Measurements from ENCODE around the gene FOSL2. TPM values are rescaled to one million over a fixed set of nuclear protein-coding genes. Genes with fewer than 3 reads are reported as not detected.

FOSL2 gene
- total RNA-seq, 1 experiment from 2014 or later = 4.0 TPM

GRCh38 chr2:28399289-28399688 is 6.6 kb downstream of the FOSL2 start:
- peaks cover 3% of the 10 kb centered on the region; the same call in 1 of the 2 replicates for H3K4me1 Mint-ChIP-seq

GRCh38 chr2:28399956-28400355 is 7.3 kb downstream of the FOSL2 start:
- H3K4me3 Mint-ChIP-seq = no peak overlapping the region
- H3K27ac Mint-ChIP-seq = no peak overlapping the region
- TF ChIP-seq PRRX2 (CRISPR knock-in tag; IDR thresholded peaks at IDR 0.05) (no peak), GABPB1 (CRISPR knock-in tag; IDR thresholded peaks at IDR 0.05) (no peak), CBFB (CRISPR knock-in tag; IDR thresholded peaks at IDR 0.05; ENCODE audit: low read depth) (no peak), ATF3 (CRISPR knock-in tag; conservative IDR thresholded peaks at IDR 0.05) (no peak), ZNF317 (CRISPR knock-in tag; IDR thresholded peaks at IDR 0.05; ENCODE audit: borderline replicate concordance, low read depth) (no peak)
- no peaks in the 10 kb centered on the region for H3K9me3 Mint-ChIP-seq
- no peaks in the 10 kb centered on the region for H3K36me3 Mint-ChIP-seq
- DNase-seq (ENCODE audit: low spot score) (no peak), ATAC-seq (no peak)
- ChIA-PET POLR2A (interaction anchor here (0.6 kb wide), 1 partner anchor 288 kb away, joined by 3 read pairs; no protein-coding TSS in a partner anchor), CTCF (interaction anchor here (1.5 kb wide), 1 partner anchor 14 kb away, joined by 3 read pairs; no protein-coding TSS in a partner anchor)
- H3K27me3 Mint-ChIP-seq (ENCODE audit: low read depth) = no peaks in the 10 kb centered on the region
- H3K4me1 Mint-ChIP-seq = peaks cover 3% of the 10 kb centered on the region; the same call in 1 of the 2 replicates

More at GRCh38 chr2:28399289-28399688, 6.6 kb downstream of the FOSL2 start:
- H3K9me3 Mint-ChIP-seq = no peaks in the 10 kb centered on the region
- POLR2A ChIA-PET = interaction anchor here (0.6 kb wide), 1 partner anchor 288 kb away, joined by 3 read pairs; no protein-coding TSS in a partner anchor
- DNase-seq (ENCODE audit: low spot score) (no peak), ATAC-seq (no peak)
- H3K27me3 Mint-ChIP-seq (ENCODE audit: low read depth) = no peaks in the 10 kb centered on the region
- no peak overlapping the region for H3K27ac Mint-ChIP-seq
- H3K4me3 Mint-ChIP-seq = no peak overlapping the region
- no peaks in the 10 kb centered on the region for H3K36me3 Mint-ChIP-seq
- no peak for TF ChIP-seq FOXP1 (CRISPR knock-in tag; IDR thresholded peaks at IDR 0.05; ENCODE audit: borderline replicate concordance)
- no peak for TF ChIP-seq ZBTB43 (CRISPR knock-in tag; IDR thresholded peaks at IDR 0.05)
- TF ChIP-seq FOXK1 (CRISPR knock-in tag; IDR thresholded peaks at IDR 0.05) = no peak
- no peak for TF ChIP-seq PREB (CRISPR knock-in tag; IDR thresholded peaks at IDR 0.05; ENCODE audit: borderline replicate concordance)
- TF ChIP-seq ZNF138 (CRISPR knock-in tag; conservative IDR thresholded peaks at IDR 0.05) = no peak
- CTCF ChIA-PET = interaction anchor here (1.5 kb wide), 1 partner anchor 14 kb away, joined by 3 read pairs; no protein-coding TSS in a partner anchor

- no peaks in the 10 kb centered on the region for H3K9me3 Mint-ChIP-seq
- POLR2A ChIA-PET = no interaction called here
- H3K27me3 Mint-ChIP-seq (ENCODE audit: low read depth) = no peaks in the 10 kb centered on the region
- DNase-seq (ENCODE audit: low spot score) (no peak), ATAC-seq (no peak)
- TF ChIP-seq ELF4 (CRISPR knock-in tag; IDR thresholded peaks at IDR 0.05; ENCODE audit: low read depth) (no peak), MYBL2 (CRISPR knock-in tag; IDR thresholded peaks at IDR 0.05) (no peak), CTCF (IDR thresholded peaks at IDR 0.05) (no peak), ZNF416 (CRISPR knock-in tag; IDR thresholded peaks at IDR 0.05) (no peak), NFE2L1 (CRISPR knock-in tag; IDR thresholded peaks at IDR 0.05) (no peak)
- no peaks in the 10 kb centered on the region for H3K36me3 Mint-ChIP-seq
- H3K4me1 Mint-ChIP-seq = peaks cover 3% of the 10 kb centered on the region; the same call in 1 of the 2 replicates
- H3K27ac Mint-ChIP-seq = no peak overlapping the region
- CTCF ChIA-PET = interaction anchor here (1.5 kb wide), 1 partner anchor 13 kb away, joined by 3 read pairs; no protein-coding TSS in a partner anchor
- H3K4me3 Mint-ChIP-seq = no peak overlapping the region
These were observed 7.8 kb downstream of the FOSL2 start for GRCh38 chr2:28400419-28400818.

GRCh38 chr2:28400921-28401320 is 8.3 kb downstream of the FOSL2 start:
- peaks cover 3% of the 10 kb centered on the region; the same call in 1 of the 2 replicates for H3K4me1 Mint-ChIP-seq
- no peak overlapping the region for H3K27ac Mint-ChIP-seq
- POLR2A ChIA-PET = interaction anchor here (0.5 kb wide), 1 partner anchor 13 kb away, joined by 3 read pairs; no protein-coding TSS in a partner anchor
- no peaks in the 10 kb centered on the region for H3K27me3 Mint-ChIP-seq (ENCODE audit: low read depth)
- H3K4me3 Mint-ChIP-seq = no peak overlapping the region
- no peaks in the 10 kb centered on the region for H3K9me3 Mint-ChIP-seq
- ATAC-seq (no peak), DNase-seq (ENCODE audit: low spot score) (no peak)
- H3K36me3 Mint-ChIP-seq = no peaks in the 10 kb centered on the region
- TF ChIP-seq ZNF219 (CRISPR knock-in tag; IDR thresholded peaks at IDR 0.05; ENCODE audit: borderline replicate concordance) = no peak
- TF ChIP-seq ZNF281 (CRISPR knock-in tag; IDR thresholded peaks at IDR 0.05) = no peak
- no peak for TF ChIP-seq CDX4 (CRISPR knock-in tag; IDR thresholded peaks at IDR 0.05; ENCODE audit: borderline replicate concordance)
- no peak for TF ChIP-seq NFATC4 (CRISPR knock-in tag; IDR thresholded peaks at IDR 0.05)
- CTCF ChIA-PET = interaction anchor here (1.5 kb wide), 2 partner anchors 13 to 697 kb away, joined by 3 to 4 read pairs; no protein-coding TSS in a partner anchor
